Inflammatory macrophage treated with lipopolysaccharide for 1 hour (primary cell): ENCODE measurements around the gene SIRPA.
A peak's percentile ranks its signal among the peaks of the same experiment; 100 is the strongest.

Experiments used
- DNase-seq, 2 donors: peaks; one replicate each; pipeline ENCODE4 v3.0.0-alpha.2; 2020 to 2022

Gene SIRPA

GRCh38 chr20:1890469-1891262 is 4.5 kb upstream of the SIRPA start:
- DNase-seq = no peak

- no peak for DNase-seq
These were observed 3.7 kb upstream of the SIRPA start for GRCh38 chr20:1891263-1892118.

- no peak for DNase-seq
These were observed 3.2 kb upstream of the SIRPA start for GRCh38 chr20:1892119-1892385.

- peak; percentile 80 to 83 for DNase-seq
These were observed 1.3 kb upstream of the SIRPA start for GRCh38 chr20:1893721-1894470.

- no peak for DNase-seq
These were observed 696 bp upstream of the SIRPA start for GRCh38 chr20:1894471-1894950.

GRCh38 chr20:1895674-1896483 is 672 bp downstream of the SIRPA start:
- peak in 1 of 2 donors; percentile 36 for DNase-seq

- peak; percentile 85 to 97 for DNase-seq
These were observed 1.5 kb downstream of the SIRPA start for GRCh38 chr20:1896484-1897258.

GRCh38 chr20:1897541-1897940 is 2.3 kb downstream of the SIRPA start:
- peak; percentile 93 to 96 for DNase-seq

GRCh38 chr20:1897965-1898464 is 2.8 kb downstream of the SIRPA start:
- DNase-seq = peak; percentile 95 to 96

GRCh38 chr20:1898482-1899240 is 3.5 kb downstream of the SIRPA start:
- DNase-seq = no peak

GRCh38 chr20:1899241-1899525 is 4.0 kb downstream of the SIRPA start:
- no peak for DNase-seq

GRCh38 chr20:1900321-1900801 is 5.2 kb downstream of the SIRPA start:
- DNase-seq = peak; percentile 32 to 71

GRCh38 chr20:1901704-1902103 is 6.5 kb downstream of the SIRPA start:
- DNase-seq = no peak

GRCh38 chr20:1902188-1902587 is 7.0 kb downstream of the SIRPA start:
- DNase-seq = no peak

- DNase-seq = peak; percentile 69 to 88
These were observed 8.9 kb downstream of the SIRPA start for GRCh38 chr20:1904135-1904534.

- no peak for DNase-seq
These were observed 9.8 kb downstream of the SIRPA start for GRCh38 chr20:1905009-1905408.

GRCh38 chr20:1905693-1906092 is 10.5 kb downstream of the SIRPA start:
- DNase-seq = no peak

- DNase-seq = no peak
These were observed 11.3 kb downstream of the SIRPA start for GRCh38 chr20:1906361-1907051.

- no peak for DNase-seq
These were observed 12.4 kb downstream of the SIRPA start for GRCh38 chr20:1907586-1907985.

- DNase-seq = no peak
These were observed 13.0 kb downstream of the SIRPA start for GRCh38 chr20:1908191-1908590.
